Activated naive CD8-positive, alpha-beta T cell (primary cell): Measurements from ENCODE around the gene ABCC6.
"Not testable (repeated sequence)": the region's sequence is repeated elsewhere in the genome, so short reads cannot be mapped to it uniquely, and the experiment has no call there.

ENCODE experiments used
- H3K27ac Mint-ChIP-seq: one replicate; pipeline ENCODE4 v1.8.0; 2021; ENCODE audit warnings: mixed read lengths
- H3K27me3 Mint-ChIP-seq: one replicate; pipeline ENCODE4 v1.8.0; 2021; ENCODE audit warnings: mixed read lengths
- H3K36me3 Mint-ChIP-seq: one replicate; pipeline ENCODE4 v1.8.0; 2021; ENCODE audit warnings: mixed read lengths
- H3K4me1 Mint-ChIP-seq: one replicate; pipeline ENCODE4 v1.8.0; 2021; ENCODE audit warnings: low read depth, mixed read lengths
- H3K4me3 Mint-ChIP-seq: one replicate; pipeline ENCODE4 v1.8.0; 2021; ENCODE audit warnings: mild to moderate bottlenecking, mixed read lengths
- H3K9me3 Mint-ChIP-seq: one replicate; pipeline ENCODE4 v1.8.0; 2021; ENCODE audit warnings: low read depth, mixed read lengths

The ABCC6 gene

GRCh38 chr16:16246578-16247262 lies 23.4 kb upstream of the ABCC6 start:
- not testable (repeated sequence) for H3K36me3 Mint-ChIP-seq

DNA sequence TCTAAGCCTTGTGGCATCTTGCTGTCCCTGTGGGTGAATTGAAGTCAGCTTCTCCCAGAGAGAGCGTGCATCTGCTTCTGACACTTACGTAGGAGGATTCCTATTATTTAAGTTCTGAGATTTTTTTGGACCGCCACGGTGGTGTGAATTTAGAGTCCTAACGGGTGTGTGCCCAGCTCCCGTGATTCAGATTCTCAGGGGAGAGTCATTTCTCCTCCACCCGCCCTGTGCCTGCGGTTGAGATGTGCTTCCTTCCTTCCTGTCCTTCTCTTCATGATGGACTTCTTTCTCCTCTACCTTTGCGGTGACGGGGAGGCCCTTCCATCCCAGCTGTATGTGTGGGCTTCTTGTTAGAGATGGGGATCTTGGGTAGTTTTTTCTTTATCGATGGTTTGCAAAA lies 20.6 kb upstream of the ABCC6 start:
- H3K9me3 Mint-ChIP-seq, H3K27me3 Mint-ChIP-seq, H3K36me3 Mint-ChIP-seq, H3K4me1 Mint-ChIP-seq, H3K4me3 Mint-ChIP-seq, H3K27ac Mint-ChIP-seq: not testable (repeated sequence)

More at GRCh38 chr16:16246578-16247262, 23.4 kb upstream of the ABCC6 start:
- not testable (repeated sequence) for H3K4me1 Mint-ChIP-seq, H3K4me3 Mint-ChIP-seq, H3K27me3 Mint-ChIP-seq, H3K9me3 Mint-ChIP-seq, H3K27ac Mint-ChIP-seq

DNA sequence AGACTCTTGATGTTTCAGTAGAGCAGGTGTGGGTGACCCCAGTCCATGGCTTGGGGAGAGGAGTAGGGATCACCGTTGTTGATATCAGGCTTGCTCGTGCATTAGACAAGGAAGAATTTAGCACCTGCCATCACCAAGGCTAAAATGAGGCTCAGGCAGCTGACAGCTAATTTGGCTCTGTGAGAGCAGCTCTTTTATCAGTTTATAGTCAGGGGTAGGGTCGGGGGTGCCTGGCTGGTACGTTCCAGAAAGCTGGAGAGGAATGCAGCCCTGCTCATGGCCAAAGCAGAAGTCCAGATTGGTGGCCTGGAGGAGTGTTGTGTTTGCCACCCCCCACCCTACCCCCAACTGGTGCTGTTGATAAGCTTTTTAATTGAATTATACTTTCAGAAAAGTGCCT lies 17.4 kb upstream of the ABCC6 start:
- not testable (repeated sequence) for H3K27me3 Mint-ChIP-seq

GRCh38 chr16:16237738-16238137 lies 14.4 kb upstream of the ABCC6 start:
- H3K36me3 Mint-ChIP-seq, H3K9me3 Mint-ChIP-seq, H3K4me3 Mint-ChIP-seq, H3K27me3 Mint-ChIP-seq, H3K27ac Mint-ChIP-seq, H3K4me1 Mint-ChIP-seq: not testable (repeated sequence)

More for the DNA sequence above, 17.4 kb upstream of the ABCC6 start:
- H3K9me3 Mint-ChIP-seq, H3K4me1 Mint-ChIP-seq, H3K36me3 Mint-ChIP-seq, H3K27ac Mint-ChIP-seq, H3K4me3 Mint-ChIP-seq: not testable (repeated sequence)

GRCh38 chr16:16237071-16237470 lies 13.8 kb upstream of the ABCC6 start:
- not testable (repeated sequence) for H3K36me3 Mint-ChIP-seq, H3K9me3 Mint-ChIP-seq, H3K4me1 Mint-ChIP-seq, H3K4me3 Mint-ChIP-seq, H3K27me3 Mint-ChIP-seq, H3K27ac Mint-ChIP-seq

DNA sequence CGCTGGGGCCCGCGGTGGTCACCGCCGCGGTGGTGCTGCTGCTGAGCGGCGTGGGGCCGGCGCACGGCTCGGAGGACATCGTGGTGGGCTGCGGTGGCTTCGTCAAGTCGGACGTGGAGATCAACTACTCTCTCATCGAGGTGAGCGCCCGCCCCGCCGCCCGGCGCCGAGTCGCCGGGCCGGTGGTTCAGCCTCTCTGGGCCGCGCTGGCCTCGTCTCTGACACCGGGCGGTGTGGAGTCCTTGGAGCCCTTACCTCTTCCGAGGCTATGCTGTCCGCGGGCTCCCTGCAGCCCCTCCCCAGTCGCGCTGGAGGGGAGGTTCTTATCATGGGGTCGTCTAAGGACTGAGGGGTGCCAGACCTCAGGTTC lies 9.4 kb upstream of the ABCC6 start:
- not testable (repeated sequence) for H3K9me3 Mint-ChIP-seq

GRCh38 chr16:16223662-16224241 lies 458 bp upstream of the ABCC6 start:
- not testable (repeated sequence) for H3K36me3 Mint-ChIP-seq, H3K4me1 Mint-ChIP-seq, H3K4me3 Mint-ChIP-seq, H3K27ac Mint-ChIP-seq, H3K27me3 Mint-ChIP-seq, H3K9me3 Mint-ChIP-seq

More for the DNA sequence above, 9.4 kb upstream of the ABCC6 start:
- H3K27me3 Mint-ChIP-seq, H3K4me3 Mint-ChIP-seq, H3K4me1 Mint-ChIP-seq, H3K27ac Mint-ChIP-seq, H3K36me3 Mint-ChIP-seq: not testable (repeated sequence)

DNA sequence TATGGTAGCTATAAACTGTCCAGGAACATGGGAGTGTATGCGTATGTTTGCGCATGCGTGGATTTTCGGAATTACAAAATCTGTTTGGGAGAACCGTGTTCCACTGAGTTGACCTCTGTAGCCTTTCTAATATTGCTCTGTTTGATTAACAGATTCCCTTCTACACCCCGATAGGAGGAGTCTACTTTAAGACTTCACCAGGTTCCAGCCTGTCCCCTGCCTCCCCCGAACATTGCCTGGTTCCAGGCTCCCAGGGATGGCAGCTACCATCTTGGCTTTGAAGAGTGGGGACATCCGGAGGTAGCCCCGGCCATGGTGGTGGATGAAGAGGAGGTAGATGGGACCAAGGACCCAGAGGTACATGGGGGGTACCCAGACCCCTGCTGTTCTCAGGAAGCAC lies 1.9 kb downstream of the ABCC6 start:
- H3K9me3 Mint-ChIP-seq, H3K27ac Mint-ChIP-seq, H3K27me3 Mint-ChIP-seq, H3K36me3 Mint-ChIP-seq, H3K4me3 Mint-ChIP-seq, H3K4me1 Mint-ChIP-seq: not testable (repeated sequence)

DNA sequence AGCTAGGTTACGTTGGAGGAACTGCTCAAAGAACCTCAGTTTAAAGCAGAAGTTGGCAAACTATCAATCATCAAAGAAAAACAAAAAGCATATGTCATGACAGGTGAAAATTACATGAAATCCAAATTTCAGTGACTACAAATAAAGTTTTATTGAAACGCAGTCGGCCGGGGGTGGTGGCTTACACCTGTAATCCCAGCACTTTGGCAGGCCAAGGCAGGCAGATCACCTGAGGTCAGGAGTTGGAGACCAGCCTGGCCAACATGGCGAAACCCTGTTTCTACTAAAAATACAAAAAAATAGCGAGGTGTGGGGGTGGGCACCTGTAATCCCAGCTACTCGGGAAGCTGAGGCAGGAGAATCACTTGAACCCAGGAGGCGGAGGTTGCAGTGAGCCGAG lies 2.8 kb downstream of the ABCC6 start:
- H3K4me1 Mint-ChIP-seq, H3K27ac Mint-ChIP-seq, H3K27me3 Mint-ChIP-seq, H3K9me3 Mint-ChIP-seq, H3K36me3 Mint-ChIP-seq, H3K4me3 Mint-ChIP-seq: not testable (repeated sequence)

DNA sequence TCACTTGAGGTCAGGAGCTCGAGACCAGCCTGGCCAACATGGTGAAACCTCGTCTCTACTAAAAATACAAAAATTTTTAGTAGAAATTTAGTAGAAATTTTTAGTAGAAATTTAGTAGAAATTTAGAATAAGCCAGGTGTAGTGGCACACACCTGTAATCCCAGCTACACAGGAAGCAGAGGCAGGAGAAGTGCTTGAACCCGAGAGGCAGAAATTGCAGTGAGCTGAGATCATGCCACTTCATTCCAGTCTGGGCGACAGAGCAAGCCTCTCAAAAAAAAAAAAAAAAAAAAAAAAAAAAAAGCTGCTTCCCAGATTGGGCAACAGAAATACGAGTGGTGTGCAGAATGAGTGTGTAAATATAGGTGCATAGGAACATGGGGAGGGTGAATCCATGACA lies 4.5 kb downstream of the ABCC6 start:
- not testable (repeated sequence) for H3K27me3 Mint-ChIP-seq, H3K9me3 Mint-ChIP-seq, H3K4me1 Mint-ChIP-seq, H3K4me3 Mint-ChIP-seq, H3K27ac Mint-ChIP-seq, H3K36me3 Mint-ChIP-seq

GRCh38 chr16:16218349-16218748 lies 4.9 kb downstream of the ABCC6 start:
- not testable (repeated sequence) for H3K9me3 Mint-ChIP-seq, H3K4me1 Mint-ChIP-seq, H3K4me3 Mint-ChIP-seq, H3K27ac Mint-ChIP-seq, H3K36me3 Mint-ChIP-seq, H3K27me3 Mint-ChIP-seq

GRCh38 chr16:16213863-16214293 lies 9.4 kb downstream of the ABCC6 start:
- not testable (repeated sequence) for H3K4me3 Mint-ChIP-seq

GRCh38 chr16:16211404-16211803 lies 11.9 kb downstream of the ABCC6 start:
- not testable (repeated sequence) for H3K4me3 Mint-ChIP-seq, H3K27ac Mint-ChIP-seq, H3K4me1 Mint-ChIP-seq, H3K27me3 Mint-ChIP-seq, H3K9me3 Mint-ChIP-seq, H3K36me3 Mint-ChIP-seq

More at GRCh38 chr16:16213863-16214293, 9.4 kb downstream of the ABCC6 start:
- H3K27me3 Mint-ChIP-seq, H3K36me3 Mint-ChIP-seq, H3K4me1 Mint-ChIP-seq, H3K27ac Mint-ChIP-seq, H3K9me3 Mint-ChIP-seq: not testable (repeated sequence)

DNA sequence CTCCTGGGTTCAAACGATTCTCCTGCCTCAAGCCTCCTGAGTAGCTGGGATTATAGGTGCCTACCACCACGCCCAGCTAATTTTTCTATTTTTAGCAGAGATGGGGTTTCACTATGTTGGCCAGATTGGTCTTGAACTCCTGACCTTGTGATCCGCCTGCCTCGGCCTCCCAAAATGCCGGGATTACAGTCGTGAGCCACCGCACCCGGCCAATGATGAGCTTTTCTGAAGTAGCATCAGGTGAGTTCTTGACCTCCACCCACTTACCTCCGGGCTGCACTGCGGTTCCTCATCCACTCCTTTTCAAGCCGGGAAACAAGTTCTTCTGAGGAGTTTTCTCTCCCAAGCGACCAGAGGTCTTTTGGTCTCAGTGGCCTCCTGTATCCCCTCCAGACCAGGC lies 14.8 kb downstream of the ABCC6 start:
- H3K27ac Mint-ChIP-seq, H3K27me3 Mint-ChIP-seq: not testable (repeated sequence)

GRCh38 chr16:16207787-16208334 lies 15.4 kb downstream of the ABCC6 start:
- H3K9me3 Mint-ChIP-seq, H3K36me3 Mint-ChIP-seq, H3K27me3 Mint-ChIP-seq, H3K27ac Mint-ChIP-seq, H3K4me3 Mint-ChIP-seq, H3K4me1 Mint-ChIP-seq: not testable (repeated sequence)

More for the DNA sequence above, 14.8 kb downstream of the ABCC6 start:
- H3K9me3 Mint-ChIP-seq, H3K36me3 Mint-ChIP-seq, H3K4me1 Mint-ChIP-seq, H3K4me3 Mint-ChIP-seq: not testable (repeated sequence)

DNA sequence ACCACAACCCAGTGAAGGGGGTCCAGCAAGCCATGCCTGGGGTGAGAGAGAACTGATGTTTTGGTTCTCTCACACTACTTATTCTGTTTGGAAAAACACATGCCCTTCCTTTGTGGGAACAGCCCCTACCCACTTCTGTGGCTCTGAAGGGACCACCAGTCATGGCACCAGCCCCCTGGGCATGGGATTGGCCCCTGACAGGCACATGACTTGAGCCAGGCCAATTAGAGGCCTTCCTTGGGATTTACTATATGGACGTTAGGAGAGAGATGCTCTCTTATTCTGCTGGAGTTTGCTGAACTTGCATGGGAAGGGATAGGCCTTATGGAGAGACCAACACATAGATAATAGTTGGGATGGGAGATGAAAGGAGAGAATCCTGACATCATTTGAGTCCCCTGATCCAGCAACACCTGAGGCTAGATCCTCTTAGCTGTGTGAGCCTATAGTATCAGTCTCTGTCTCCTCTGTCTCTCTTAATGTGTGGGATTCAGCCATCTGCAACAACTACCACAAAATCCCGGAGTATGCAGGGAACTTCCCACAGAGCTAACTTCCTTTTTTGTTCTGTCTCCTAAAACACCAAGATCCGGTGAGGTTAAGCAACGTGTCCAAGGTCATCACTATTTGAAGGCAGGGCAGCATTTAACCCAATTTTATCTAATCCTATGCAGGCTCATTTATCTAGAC lies 16.1 kb downstream of the ABCC6 start:
- H3K27ac Mint-ChIP-seq, H3K36me3 Mint-ChIP-seq: not testable (repeated sequence)

More for the DNA sequence above, 16.1 kb downstream of the ABCC6 start:
- not testable (repeated sequence) for H3K27me3 Mint-ChIP-seq, H3K4me1 Mint-ChIP-seq, H3K4me3 Mint-ChIP-seq, H3K9me3 Mint-ChIP-seq
